Pulmonary artery endothelial cell (primary cell): ENCODE data around the gene RNASET2. TPM values are rescaled to one million over a fixed set of nuclear protein-coding genes. Genes with fewer than 3 reads are reported as not detected.
"Not testable (repeated sequence)": the region's sequence is repeated elsewhere in the genome, so short reads cannot be mapped to it uniquely, and the experiment has no call there.

ENCODE experiments used
- DNase-seq: peaks from one replicate; pipeline ENCODE4 v3.0.0-alpha.2; 2011; ENCODE audit warnings: low read depth, low spot score
- total RNA-seq: library from RNA; depleted of rRNA; stranded (reverse); fragments of >200 nt; gene quantifications from 2 replicates; pipeline ENCODE4 v1.2.3, GENCODE V29; 2014

The RNASET2 gene
- total RNA-seq, 1 donor from 2014 or later, result 15.4 TPM

DNA sequence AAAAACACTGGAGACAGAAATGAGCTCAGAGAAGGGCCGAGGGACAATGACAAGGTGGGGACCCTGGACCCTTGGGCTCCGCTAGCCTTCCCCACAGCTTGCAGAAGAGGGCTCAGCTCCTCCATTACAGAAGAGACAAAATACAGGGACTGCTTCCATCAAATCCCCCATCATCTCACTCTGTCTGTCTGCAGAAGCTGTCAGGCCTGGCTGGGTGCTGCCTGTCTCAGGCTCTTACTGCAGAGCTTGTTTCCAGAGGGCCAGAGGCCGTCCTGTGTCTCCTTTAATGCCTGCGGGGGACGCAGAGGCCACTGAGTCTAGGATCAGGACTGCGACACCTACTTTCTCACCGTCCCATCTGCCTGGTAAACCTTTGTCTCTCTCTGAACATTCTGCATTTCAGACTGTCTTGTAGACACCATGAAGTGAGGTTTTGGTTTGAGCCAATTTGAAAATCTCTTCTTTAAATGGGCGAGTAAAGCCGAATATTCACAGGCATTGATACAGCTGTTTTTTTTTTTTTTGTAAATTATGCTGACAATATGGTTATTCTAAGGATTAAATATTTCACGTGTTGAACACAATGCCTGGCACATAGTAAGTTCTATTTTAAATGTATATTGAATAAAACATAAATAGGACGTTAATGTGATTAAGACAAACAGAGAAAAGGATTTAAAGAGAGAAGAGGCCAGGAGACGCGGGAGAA, 28.3 kb downstream of the RNASET2 start:
- DNase-seq, result no peak

DNA sequence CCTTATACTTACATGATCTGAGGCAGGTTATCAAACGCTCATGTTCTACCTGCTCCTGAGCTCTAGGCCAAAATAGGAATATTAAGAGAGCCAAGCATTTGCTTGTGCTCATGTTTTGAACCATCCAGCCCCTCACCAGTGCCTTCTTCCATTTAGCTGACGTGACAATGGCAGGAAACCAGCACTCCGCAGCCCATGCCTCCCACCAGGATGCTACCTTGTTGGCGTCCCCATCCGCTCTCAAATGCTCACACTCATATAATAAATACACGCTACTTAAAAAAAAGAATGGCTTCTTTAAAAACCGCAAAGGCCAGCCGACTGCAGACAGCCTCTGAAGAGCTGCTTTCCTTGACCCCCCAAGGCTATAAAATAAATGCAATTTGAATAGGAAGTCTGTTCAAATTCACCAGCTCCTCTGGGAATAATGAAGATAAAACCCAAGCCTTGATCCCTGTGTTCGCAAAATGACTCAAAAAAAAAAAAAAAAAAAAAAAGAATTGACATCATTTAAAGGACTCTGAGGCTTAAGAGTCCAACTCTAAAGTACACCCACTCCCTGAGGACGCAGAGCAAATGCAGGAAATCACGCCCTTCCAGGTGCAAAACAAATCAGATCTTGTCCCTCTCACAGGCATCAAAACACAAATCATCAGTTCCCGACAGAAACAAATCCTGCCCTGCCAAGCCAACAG, 29.0 kb downstream of the RNASET2 start:
- no peak for DNase-seq

DNA sequence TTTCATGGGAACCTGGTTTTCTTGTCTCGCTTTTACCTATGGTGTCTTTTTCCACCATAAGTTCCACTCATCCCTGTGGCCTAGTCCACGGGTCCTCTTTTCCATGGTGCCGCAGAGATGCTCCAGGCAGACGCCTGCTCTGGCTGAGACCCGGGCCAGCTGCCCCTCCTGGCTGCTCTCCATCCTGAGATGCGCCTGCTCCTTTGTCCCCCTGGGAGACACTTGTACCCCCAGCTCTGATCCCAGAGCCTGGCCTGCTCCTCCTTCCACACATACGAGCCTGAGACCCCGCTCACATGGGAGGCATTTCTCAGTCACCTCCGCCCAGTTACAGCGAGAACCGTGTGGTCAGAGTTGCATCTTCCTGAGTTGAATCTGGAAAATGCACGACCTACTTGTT, 29.6 kb downstream of the RNASET2 start:
- DNase-seq, result no peak

DNA sequence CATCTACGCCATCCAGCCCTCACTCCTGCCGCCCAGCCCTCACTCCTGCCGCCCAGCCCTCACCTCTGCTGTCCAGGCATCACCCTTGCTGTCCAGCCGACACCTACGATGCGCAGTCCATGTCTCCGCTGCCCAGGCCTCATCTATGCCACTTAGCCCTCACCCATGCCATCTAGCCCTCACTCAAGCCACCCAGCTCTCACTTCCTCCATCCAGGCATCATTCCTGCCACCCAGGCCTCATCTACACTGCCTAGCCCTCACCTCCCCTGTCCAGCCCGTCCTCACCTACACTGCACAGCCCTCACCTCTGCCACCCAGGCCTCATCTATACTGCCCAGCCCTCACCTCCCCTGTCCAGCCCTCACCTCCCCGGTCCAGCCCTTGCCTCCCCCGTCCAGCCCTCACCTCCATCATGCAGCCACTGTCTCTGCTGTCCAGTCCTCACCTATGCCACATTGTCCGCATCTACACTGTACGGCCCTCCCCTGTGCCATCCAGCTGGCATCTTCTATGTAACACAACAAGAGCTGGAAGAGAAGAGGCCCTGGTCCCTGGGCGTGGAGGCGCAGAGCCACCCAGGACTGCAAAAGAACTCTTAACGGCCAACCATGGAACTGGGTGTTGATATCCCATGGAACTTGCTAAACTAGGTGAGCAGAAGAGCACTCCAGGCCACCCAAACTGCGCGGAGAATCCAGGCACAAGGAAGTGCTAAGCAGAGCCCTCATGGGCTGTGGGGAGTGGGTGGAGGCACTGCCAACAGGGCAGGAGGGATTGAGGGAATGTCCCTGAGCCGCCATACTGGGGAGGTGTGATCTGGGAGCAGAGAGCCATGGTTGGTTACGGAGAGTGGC, 31.0 kb downstream of the RNASET2 start:
- DNase-seq, result no peak

DNA sequence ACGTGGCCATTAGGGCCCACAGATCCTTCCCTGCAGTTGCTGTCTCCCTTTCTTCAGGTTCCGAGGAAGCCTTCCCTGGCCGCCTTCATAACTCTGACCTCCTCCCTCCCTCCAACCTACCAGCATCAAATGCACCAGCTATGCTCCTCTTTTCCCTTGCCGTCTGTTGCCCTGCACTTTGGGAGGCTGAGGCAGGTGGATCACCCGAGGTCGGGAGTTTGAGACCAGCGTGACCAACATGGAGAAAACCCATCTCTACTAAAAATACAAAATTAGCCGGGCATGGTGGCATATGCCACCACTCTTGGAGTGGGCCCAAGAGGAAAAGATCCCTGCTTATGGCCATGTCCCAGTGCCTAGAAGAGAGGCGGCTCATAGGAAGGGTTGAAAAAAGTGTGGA, 31.8 kb downstream of the RNASET2 start:
- DNase-seq, result no peak

DNA sequence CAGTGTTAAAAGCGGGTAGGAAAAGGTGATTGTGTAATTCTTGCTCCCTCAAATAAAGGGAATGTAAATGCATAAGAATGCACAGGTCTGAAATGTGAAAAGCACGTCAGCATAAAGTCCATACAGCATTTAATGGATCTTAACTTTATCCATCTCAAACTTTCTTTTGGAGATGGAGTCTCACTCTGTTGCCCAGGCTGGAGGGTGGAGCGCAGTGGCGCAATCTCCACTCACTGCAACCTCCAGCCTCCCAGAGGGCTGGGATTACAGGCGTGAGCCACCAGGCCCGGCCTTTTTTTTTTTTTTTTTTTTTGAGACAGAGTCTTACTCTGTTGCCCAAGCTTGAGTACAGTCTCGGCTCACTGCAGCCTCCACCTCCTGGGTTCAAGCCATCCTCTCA, 33.4 kb downstream of the RNASET2 start:
- no peak for DNase-seq

DNA sequence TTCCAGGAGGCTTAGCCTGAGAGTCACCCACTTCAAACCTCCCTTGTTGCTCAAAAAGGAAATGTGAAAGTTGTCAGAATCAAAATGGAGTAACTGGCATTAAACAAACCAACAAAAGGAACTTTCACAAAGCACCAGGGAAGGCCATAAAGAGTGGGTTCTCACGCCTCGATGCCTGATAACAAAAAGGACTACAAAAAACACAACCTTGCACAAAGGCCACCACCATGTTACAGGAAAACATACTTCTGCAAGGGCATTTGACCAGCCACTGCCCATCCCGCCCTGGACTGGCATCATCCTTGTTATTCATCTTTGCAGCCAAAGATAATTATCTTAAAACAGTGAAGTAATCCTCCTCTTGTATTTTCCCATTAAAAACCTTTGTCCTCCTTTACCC, 34.8 kb downstream of the RNASET2 start:
- no peak for DNase-seq

DNA sequence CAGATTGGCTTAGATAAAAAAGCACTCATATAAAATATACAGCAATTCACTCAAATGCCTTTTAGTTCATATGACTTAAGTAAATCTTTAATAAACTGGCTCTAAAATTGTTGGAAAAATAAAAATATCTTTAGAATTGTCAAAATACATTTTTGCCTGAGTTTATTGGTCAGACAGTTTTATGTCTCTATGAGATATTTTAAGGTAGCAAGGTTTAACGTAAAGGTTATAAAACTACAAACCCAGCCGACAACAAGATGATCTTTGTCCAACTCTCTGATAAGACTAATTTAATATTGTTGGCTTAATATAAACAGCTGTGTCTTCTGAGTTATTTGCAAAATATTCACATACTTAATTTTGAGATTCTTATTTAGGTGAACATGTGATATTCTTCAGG, 39.5 kb downstream of the RNASET2 start:
- DNase-seq, result no peak

DNA sequence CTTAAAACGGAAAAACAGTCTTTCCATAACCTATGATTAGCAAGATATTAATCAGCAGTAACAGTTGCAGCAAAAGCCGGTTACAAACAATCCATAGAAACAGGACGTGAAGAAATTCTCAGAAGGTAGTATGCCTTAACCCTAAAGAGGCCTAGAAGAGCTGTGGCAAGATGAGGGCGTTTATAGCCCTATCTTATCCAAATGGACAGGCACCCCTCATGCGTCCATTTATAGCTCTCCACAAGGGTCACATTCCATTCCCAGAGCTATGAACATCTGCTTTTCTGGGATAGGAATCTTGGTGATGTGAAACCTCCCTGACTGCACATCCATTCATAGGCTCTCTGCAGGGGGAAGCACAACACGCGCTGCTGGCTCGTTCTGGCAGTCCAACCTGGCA, 40.9 kb downstream of the RNASET2 start:
- DNase-seq, result not testable (repeated sequence)

DNA sequence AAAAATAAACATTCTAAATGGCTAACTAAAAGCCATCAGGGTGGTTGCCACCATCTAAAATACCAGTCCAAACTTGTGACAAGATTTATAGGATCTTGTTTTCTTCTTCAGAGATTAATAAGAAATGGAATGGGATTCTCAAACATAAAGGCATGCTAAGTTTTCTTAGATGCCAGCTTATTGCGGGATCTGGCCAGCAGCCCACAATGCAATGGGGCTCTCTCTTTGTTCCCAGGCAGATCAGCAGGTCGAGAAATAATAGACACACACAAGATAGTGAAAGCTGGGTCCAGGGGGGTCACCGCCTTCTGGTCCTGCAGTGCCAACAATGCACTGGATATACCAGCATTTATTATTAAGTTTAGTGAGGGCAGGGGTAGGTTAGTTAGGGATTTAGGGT, 41.4 kb downstream of the RNASET2 start:
- not testable (repeated sequence) for DNase-seq

DNA sequence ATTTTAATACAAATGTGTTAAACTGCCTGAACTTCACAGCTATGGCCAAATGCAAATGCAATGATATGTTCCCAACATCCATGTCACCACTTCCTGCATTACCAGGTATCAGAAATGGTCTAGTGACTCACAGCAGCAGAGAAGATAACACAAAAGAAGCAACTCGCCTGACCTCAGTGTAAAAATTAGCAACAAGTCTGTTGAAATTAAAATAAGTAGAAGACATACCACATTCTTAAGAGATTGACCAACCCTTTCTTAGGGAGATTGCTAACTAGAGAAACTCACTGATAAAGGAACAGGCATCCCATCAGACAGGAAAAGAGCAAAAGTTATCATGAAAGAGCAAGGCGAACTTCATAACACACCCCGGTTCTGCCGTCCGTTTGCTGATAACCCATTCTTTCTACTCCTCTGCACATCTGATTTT, 45.1 kb downstream of the RNASET2 start:
- no peak for DNase-seq

DNA sequence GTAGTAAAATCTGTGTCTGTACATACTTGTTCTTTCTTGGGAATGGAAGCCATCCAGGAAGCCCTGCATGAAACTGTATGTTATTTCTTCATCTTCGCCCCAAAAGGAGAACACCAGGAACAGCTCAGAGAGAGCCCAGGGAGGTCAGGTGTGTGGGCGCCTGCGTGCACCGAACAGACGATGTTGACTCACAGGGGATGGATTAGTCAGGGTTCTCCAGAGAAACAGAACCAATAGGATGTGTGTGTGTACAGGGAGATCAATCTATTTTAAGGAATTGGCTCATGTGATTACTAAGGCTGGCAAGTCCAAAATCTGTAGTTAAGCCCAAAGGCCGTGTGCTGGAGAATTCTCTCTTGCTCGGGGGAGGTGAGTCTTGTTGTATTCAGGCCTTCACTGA, 45.7 kb downstream of the RNASET2 start:
- DNase-seq, result no peak

DNA sequence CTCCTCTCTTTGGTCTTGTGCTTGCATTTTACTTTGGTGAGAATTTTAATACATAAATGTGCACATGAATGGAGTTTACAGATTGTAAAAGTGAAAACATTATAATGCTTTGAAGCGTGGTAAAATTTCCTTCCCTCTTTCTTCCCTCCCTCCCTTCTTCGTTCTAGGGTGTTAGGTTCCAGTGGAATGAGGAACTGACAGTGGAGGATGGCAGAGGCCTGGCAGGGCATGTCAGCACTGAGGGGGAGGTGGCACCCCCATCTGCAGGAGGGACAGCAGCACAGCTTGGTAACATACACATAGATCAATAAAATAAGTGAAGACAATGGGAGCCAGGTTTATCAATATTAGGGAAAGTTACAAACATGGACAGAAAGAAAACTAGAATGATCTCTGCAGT, 47.5 kb downstream of the RNASET2 start:
- DNase-seq, result no peak

DNA sequence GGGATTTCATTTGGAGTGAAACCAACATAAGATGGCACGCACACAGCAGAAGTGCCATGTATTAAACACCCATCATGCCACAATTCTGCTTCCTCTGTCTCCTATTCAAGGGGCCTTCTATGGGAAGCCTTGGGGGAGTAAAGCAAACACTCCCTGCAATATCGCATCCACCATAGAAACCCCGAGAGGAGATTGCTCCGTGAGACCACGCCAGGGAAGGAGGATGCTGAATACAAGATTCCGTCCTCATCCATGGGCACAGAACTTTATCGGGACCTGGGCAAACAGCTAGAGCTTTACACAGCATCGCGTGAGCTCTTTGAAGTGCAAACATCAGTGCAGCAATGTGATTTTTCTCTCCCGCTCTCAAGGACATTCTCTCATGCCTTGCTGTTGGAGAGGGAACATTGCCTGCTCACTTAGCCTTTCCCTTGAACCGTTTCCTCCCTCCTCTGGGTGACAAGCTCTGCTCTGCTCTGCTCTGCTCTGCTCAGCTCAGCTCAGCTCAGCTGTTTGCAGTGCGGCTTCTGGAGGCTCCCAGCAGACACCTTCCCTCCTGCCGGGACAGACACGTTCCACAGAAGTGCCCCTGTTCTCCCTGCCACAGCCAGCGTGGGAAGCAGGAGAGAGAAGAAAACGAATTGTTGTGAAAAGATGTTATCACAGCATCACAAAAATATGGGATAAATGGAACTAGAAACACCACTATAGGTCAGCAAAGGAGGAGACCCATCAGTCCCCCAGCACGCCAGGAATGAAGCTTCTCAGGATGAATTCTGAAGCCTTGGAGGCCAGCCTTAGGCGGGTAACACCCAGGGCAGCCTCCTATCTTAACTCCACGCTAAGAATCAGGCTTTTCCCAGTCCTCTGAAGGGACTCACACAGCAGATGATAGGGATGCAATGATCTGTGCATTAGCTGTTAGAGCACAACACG, 48.2 kb downstream of the RNASET2 start:
- DNase-seq, result no peak

DNA sequence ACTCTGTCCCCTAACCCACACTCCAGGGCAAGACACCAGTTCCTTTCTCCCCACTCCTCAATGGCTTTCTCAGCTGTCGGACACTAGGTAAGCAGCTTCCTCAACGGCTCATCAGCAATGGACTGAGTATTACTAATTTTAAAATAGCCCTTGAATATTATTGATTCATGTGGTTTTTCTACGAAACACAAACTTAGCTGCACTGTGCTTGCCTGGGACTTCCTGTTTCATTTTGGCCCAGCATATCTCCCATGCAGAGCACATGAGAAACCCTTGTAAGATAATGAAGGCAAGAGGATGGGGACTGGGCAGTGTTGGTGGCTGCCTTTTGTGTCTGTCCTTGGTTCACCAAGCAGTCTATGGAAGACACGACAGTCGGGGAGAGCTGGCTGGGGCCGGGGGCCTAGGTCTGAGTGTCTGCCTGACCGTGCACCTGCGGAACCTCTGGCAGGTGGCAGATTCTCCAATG, 48.9 kb downstream of the RNASET2 start:
- no peak for DNase-seq

DNA sequence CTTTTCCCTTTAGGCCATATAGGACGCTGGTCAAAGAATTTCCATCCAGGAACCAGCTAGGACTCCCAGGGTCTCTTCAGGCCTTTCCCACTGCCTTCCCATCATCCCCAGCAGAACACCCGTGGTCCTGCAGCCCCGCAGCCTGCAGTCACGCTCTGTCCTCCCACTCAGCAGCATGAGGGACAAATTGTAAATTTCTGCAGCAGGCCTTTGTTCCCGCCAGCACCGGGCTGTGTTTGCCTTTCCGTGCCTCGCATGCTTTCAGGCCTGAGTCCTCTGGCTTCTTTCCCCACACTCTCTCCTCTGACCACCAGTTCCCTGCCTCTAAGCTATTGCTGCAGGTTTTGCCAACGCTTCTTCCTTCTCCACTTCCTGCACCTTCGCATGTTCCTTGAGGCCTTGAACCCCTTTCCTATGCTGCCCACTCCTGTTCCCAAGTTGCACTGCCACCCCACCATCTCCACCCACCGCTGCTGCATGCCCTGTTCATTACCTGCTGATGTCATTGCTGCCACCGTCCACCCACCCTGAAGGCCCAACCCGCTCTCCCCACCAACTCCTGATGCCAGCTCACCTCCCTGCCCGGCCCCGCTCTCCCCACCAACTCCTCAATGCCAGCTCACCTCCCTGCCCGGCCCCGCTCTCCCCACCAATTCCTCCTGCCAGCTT, 49.8 kb downstream of the RNASET2 start:
- DNase-seq, result no peak

DNA sequence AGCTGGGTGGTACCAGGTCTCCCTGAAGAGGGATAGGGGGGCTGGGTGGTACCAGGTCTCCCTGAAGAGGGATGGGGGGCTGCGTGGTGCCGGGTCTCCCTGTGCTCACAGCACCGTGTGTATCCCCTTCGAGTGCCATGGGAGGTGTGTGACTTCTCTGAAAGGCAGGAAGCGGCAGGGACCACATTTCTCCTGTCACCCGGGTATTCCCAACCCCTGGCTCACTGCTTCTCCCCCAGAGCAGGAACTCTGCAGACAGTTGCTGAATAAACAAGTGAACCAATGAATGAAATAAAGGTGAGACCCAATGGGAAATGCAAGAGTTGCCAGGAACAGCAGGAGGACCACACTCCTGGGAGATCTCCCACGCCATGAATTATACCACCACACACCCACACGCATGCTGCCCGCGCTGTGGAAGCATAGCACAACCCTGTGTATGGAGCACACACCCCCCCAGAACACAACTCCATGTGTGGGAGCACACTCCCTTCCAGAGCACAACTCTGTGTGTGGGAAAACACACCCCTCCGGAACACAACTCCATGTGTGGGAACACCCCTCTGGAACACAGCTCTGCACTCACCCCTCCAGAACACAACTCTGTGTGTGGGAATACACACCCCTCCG, 50.7 kb downstream of the RNASET2 start:
- DNase-seq, result no peak

DNA sequence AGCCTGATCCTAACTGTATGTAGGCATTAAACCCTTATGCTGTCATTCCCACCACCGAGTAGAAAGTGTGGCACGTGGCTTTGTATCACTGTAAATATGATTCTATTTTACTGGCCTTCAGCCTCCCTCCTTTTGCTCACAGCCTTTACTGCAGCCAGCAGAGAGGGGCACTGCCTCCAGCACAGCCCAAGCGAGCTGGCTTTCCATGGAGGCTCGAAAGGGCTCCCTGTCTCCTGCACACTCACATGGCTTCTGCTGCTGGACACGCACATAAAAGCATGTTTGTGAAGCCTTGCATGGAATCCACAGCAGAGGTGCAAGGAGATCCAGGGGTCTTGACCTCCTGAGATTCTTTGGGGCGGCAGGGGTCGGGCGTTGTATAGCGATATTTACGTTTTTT, 51.3 kb downstream of the RNASET2 start:
- no peak for DNase-seq

DNA sequence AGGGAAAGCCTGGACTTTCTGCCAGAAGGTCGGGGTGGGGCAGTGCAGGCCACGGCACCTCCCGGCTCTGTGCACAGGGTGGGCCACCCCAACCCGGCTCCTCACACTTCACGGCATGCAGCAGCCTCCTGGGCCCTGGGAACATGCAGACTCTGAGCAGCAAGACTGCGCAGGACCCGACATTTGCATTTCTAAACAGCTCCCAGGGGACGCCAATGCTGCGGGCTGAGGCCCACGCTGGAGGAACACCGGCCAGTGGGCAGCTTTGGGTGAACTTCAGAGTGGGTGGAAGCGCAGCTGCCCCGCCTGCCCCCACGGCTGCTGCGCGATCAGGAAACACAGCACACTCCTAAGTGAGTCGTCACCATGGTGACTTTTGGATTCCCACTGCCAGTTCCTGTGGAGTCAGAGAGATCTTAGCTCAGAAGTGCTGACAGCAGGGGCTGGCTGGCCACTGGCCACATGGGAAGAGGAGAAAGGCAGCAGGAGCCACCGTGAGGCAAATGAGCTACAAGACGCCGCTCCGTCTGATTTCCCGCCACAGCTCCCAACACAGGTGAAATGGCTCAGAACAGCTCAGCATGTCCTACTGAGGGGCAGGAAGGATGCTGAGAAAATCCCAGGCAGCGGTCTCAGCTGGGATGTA, 52.1 kb downstream of the RNASET2 start:
- DNase-seq, result no peak

DNA sequence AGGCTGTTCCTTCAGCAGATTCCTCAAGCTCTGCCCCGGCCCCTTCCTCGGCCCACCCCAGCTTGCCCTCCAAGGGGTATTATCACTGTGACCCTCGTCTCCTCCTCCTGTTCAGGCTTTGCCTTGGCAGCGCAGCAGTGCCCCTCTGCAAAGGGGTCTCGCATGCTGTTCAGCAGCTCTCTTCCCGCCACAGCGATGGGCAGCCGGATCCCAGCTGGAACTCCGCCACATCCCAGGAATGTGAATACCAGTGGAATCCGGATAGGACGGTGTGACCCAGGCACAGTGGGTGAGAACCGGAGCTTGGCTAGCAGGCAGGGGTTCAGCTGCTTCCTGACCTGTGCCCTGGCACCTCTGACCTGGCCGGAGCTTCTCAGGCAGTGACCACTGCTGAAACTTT, 52.9 kb downstream of the RNASET2 start:
- no peak for DNase-seq
